Smooth muscle cell (in vitro differentiated cells): ENCODE measurements around the gene SPRY1. TPM values are rescaled to one million over a fixed set of nuclear protein-coding genes. Genes with fewer than 3 reads are reported as not detected.
A peak's percentile ranks its signal among the peaks of the same experiment; 100 is the strongest.

Experiments used
- DNase-seq: peaks from one replicate; lab custom pipeline; 2025; ENCODE audit not compliant: unreplicated experiment; lab: John Stamatoyannopoulos, UW
- H2AFZ ChIP-seq: fragments of 200-600 bp; sonication (generic); 2 replicates; pipeline ENCODE4 v1.6.0; 2016; ENCODE audit warnings: antibody characterized with exemption, low read depth, mild to moderate bottlenecking
- H3F3A ChIP-seq: fragments of 200-600 bp; sonication (generic); 2 replicates; pipeline ENCODE4 v1.6.0; 2017; ENCODE audit warnings: antibody characterized with exemption, low read depth
- H3K27ac ChIP-seq: fragments of 200-600 bp; sonication (generic); 2 replicates; pipeline ENCODE4 v1.5.1; 2016; ENCODE audit warnings: low read depth, mild to moderate bottlenecking
- H3K27me3 ChIP-seq: fragments of 200-600 bp; sonication (generic); 2 replicates; pipeline ENCODE4 v1.6.1; 2016; ENCODE audit warnings: low read depth, mild to moderate bottlenecking
- H3K36me3 ChIP-seq: fragments of 200-600 bp; sonication (generic); 2 replicates; pipeline ENCODE4 v1.5.1; 2016; ENCODE audit warnings: low read depth
- H3K4me1 ChIP-seq: fragments of 200-600 bp; sonication (generic); 2 replicates; pipeline ENCODE4 v1.5.1; 2016; ENCODE audit warnings: low read depth
- H3K4me2 ChIP-seq: fragments of 200-600 bp; sonication (generic); 2 replicates; pipeline ENCODE4 v1.6.0; 2016; ENCODE audit warnings: mild to moderate bottlenecking
- H3K4me3 ChIP-seq: fragments of 200-600 bp; sonication (generic); 2 replicates; pipeline ENCODE4 v1.5.1; 2016; ENCODE audit warnings: mild to moderate bottlenecking
- H3K79me2 ChIP-seq: fragments of 200-600 bp; sonication (generic); 2 replicates; pipeline ENCODE4 v1.6.0; 2016; ENCODE audit warnings: low read depth, mild to moderate bottlenecking
- H3K9ac ChIP-seq: fragments of 200-600 bp; sonication (generic); 2 replicates; pipeline ENCODE4 v1.6.0; 2016; ENCODE audit warnings: low read depth
- H3K9me3 ChIP-seq: fragments of 200-600 bp; sonication (generic); replicated peaks from 2 replicates; pipeline ENCODE4 v1.5.1; 2016; ENCODE audit warnings: low read depth
- H4K20me1 ChIP-seq: fragments of 200-600 bp; sonication (generic); 2 replicates; pipeline ENCODE4 v1.6.0; 2016; ENCODE audit warnings: low read depth
- CTCF ChIP-seq: fragments of 200-600 bp; sonication (generic); IDR thresholded peaks from 2 replicates; pipeline ENCODE4 v1.5.1; 2017; ENCODE audit warnings: borderline replicate concordance, mild to moderate bottlenecking, antibody characterized with exemption; ENCODE audit not compliant: insufficient read depth, poor library complexity, severe bottlenecking
- WGBS: methylation state at CpG from one replicate; pipeline ENCODE4 v1.1.7; 2016; ENCODE audit warnings: low lambda C conversion rate; 5-methylcytosine and 5-hydroxymethylcytosine counted together
- polyA plus RNA-seq: library from polyadenylated mRNA; unstranded; fragments of >200 nt; fragmentation: Nextera tagmentation; extraction: Ambion mirVana; gene quantifications from 2 replicates; pipeline ENCODE4 v1.2.1, GENCODE V29; 2016
- total RNA-seq: library from RNA; depleted of rRNA; stranded (reverse); fragments of >200 nt; gene quantifications from 2 replicates; pipeline ENCODE4 v1.2.3, GENCODE V29; 2014

Gene SPRY1
- total and polyA plus RNA-seq, 2 experiments from 2014 or later, result 17.8 to 26.4 TPM

GRCh38 chr4:123397144-123398065 is 810 bp downstream of the SPRY1 start:
- no peaks in the 10 kb centered on the region for H3F3A ChIP-seq
- peak; percentile 22 for DNase-seq
- H4K20me1 ChIP-seq, result no peaks in the 10 kb centered on the region
- peak overlapping the region; percentile 90 for H3K4me2 ChIP-seq
- peak overlapping the region; percentile 10 for H3K27ac ChIP-seq
- H2AFZ ChIP-seq, result peak overlapping the region; percentile 87
- 1% methylated on average over 84 of the region's 85 CpGs for WGBS
- peak overlapping the region; percentile 89 for H3K4me3 ChIP-seq
- H3K79me2 ChIP-seq, result peaks cover 39% of the 10 kb centered on the region
- no peaks in the 10 kb centered on the region for H3K27me3 ChIP-seq
- H3K9me3 ChIP-seq, result no peaks in the 10 kb centered on the region
- peaks cover 4% of the 10 kb centered on the region for H3K36me3 ChIP-seq
- no peak for TF ChIP-seq CTCF
- H3K4me1 ChIP-seq, result peaks cover 17% of the 10 kb centered on the region
- H3K9ac ChIP-seq, result peak overlapping the region; percentile 36

GRCh38 chr4:123398066-123398852 is 1.7 kb downstream of the SPRY1 start:
- peak; percentile 34 for DNase-seq
- H3K4me3 ChIP-seq, result peak overlapping the region; percentile 89
- H3K27me3 ChIP-seq, result no peaks in the 10 kb centered on the region
- peak overlapping the region; percentile 39 for H3K9ac ChIP-seq
- peak overlapping the region; percentile 94 for H2AFZ ChIP-seq
- under 1% methylated on average over 70 of the region's 94 CpGs for WGBS
- no peaks in the 10 kb centered on the region for H3K9me3 ChIP-seq
- H3K4me1 ChIP-seq, result peaks cover 20% of the 10 kb centered on the region
- peaks cover 47% of the 10 kb centered on the region for H3K79me2 ChIP-seq
- peak overlapping the region; percentile 90 for H3K4me2 ChIP-seq
- peaks cover 1% of the 10 kb centered on the region for H4K20me1 ChIP-seq
- peak; percentile 52 for TF ChIP-seq CTCF
- H3K27ac ChIP-seq, result peak overlapping the region; percentile 10
- peaks cover 4% of the 10 kb centered on the region for H3K36me3 ChIP-seq
- no peaks in the 10 kb centered on the region for H3F3A ChIP-seq

GRCh38 chr4:123398853-123399626 is 2.4 kb downstream of the SPRY1 start:
- under 1% methylated on average over 40 of the region's 41 CpGs for WGBS
- Histone ChIP-seq H3K4me1 (peaks cover 26% of the 10 kb centered on the region), H3K27ac (peak overlapping the region; percentile 50), H3K27me3 (no peaks in the 10 kb centered on the region), H3F3A (no peaks in the 10 kb centered on the region), H3K9ac (peak overlapping the region; percentile 39), H3K4me3 (peak overlapping the region; percentile 89), H2AFZ (peak overlapping the region; percentile 94), H3K79me2 (peaks cover 54% of the 10 kb centered on the region), H3K4me2 (peak overlapping the region; percentile 90), H3K9me3 (no peaks in the 10 kb centered on the region), H4K20me1 (peaks cover 8% of the 10 kb centered on the region), H3K36me3 (peaks cover 4% of the 10 kb centered on the region)
- TF ChIP-seq CTCF, result no peak
- peak; percentile 16 for DNase-seq
